Liver (tissue), 9 donors: ENCODE results near the gene AGER. TPM values are rescaled to one million over a fixed set of nuclear protein-coding genes. Genes with fewer than 3 reads are reported as not detected.

Source experiments
- DNase-seq: peaks from one replicate; pipeline ENCODE4 v3.0.0-alpha.2; 2017; ENCODE audit warnings: low spot score
- H3K27ac ChIP-seq, 2 donors: one replicate each; pipeline ENCODE4 v1.7.0; 2013; ENCODE audit warnings: inconsistent platforms in 2 of 2, low read length in 2 of 2, control low read depth in 1 of 2, low read depth in 1 of 2, mild to moderate bottlenecking in 1 of 2
- H3K27me3 ChIP-seq, 4 donors: one replicate each; pipeline versions ENCODE4 v1.6.1 to v1.7.0; 2013; ENCODE audit warnings: low read length in 3 of 4, inconsistent platforms in 1 of 4, mild to moderate bottlenecking in 1 of 4, moderate library complexity in 1 of 4; ENCODE audit not compliant: control insufficient read depth in 4 of 4, insufficient read depth in 4 of 4
- H3K36me3 ChIP-seq, 4 donors: one replicate each; pipeline versions ENCODE4 v1.6.1 to v1.7.0; 2013; ENCODE audit warnings: low read length in 3 of 4, mild to moderate bottlenecking in 3 of 4, low read depth in 1 of 4, moderate library complexity in 1 of 4; ENCODE audit not compliant: control insufficient read depth in 4 of 4, insufficient read depth in 3 of 4
- H3K4me1 ChIP-seq, 4 donors: one replicate each; pipeline versions ENCODE4 v1.6.1 to v1.7.0; 2013; ENCODE audit warnings: low read length in 3 of 4, mild to moderate bottlenecking in 3 of 4, moderate library complexity in 1 of 4; ENCODE audit not compliant: control insufficient read depth in 4 of 4, insufficient read depth in 4 of 4
- H3K4me3 ChIP-seq, 3 donors: one replicate each; pipeline versions ENCODE4 v1.6.1 to v1.7.0; 2013; ENCODE audit warnings: low read length in 3 of 3, control low read depth in 1 of 3, low read depth in 1 of 3, mild to moderate bottlenecking in 1 of 3
- H3K9ac ChIP-seq, 2 donors: one replicate each; pipeline ENCODE4 v1.7.0; 2013; ENCODE audit warnings: low read length in 2 of 2, mild to moderate bottlenecking in 2 of 2, moderate library complexity in 2 of 2, control low read depth in 1 of 2, low read depth in 1 of 2
- H3K9me3 ChIP-seq, 4 donors: one replicate each; pipeline versions ENCODE4 v1.6.1 to v1.7.0; 2013; ENCODE audit warnings: low read length in 3 of 4; ENCODE audit not compliant: control insufficient read depth in 4 of 4
- ATF3 ChIP-seq: IDR thresholded peaks from 2 replicates; pipeline ENCODE4 v1.6.1; 2016; ENCODE audit warnings: antibody characterized with exemption
- EGR1 ChIP-seq, 2 donors: IDR thresholded peaks; 2 replicates each; pipeline ENCODE4 v1.6.1; 2016 to 2018; ENCODE audit warnings: antibody characterized with exemption in 2 of 2, low read depth in 2 of 2
- FOXA1 ChIP-seq: IDR thresholded peaks from 2 replicates; pipeline ENCODE4 v1.6.1; 2016; ENCODE audit warnings: antibody characterized with exemption
- FOXA2 ChIP-seq: IDR thresholded peaks from 2 replicates; pipeline ENCODE4 v1.6.1; 2016; ENCODE audit warnings: antibody characterized with exemption
- GABPA ChIP-seq, 2 donors: IDR thresholded peaks in 1 of 2; conservative IDR thresholded peaks in 1 of 2; 2 replicates each; pipeline ENCODE4 v1.6.1; 2016; ENCODE audit warnings: antibody characterized with exemption in 2 of 2, mild to moderate bottlenecking in 1 of 2, moderate library complexity in 1 of 2
- HNF4A ChIP-seq, 2 donors: conservative IDR thresholded peaks; 2 replicates each; pipeline ENCODE4 v1.6.1; 2016; ENCODE audit warnings: antibody characterized with exemption in 2 of 2, mild to moderate bottlenecking in 2 of 2
- HNF4G ChIP-seq: IDR thresholded peaks from 2 replicates; pipeline ENCODE4 v1.6.1; 2016; ENCODE audit warnings: antibody characterized with exemption
- JUND ChIP-seq, 2 donors: IDR thresholded peaks; 2 replicates each; pipeline ENCODE4 v1.6.1; 2016; ENCODE audit warnings: antibody characterized with exemption in 2 of 2
- MAX ChIP-seq: IDR thresholded peaks from 2 replicates; pipeline ENCODE4 v1.6.1; 2016; ENCODE audit warnings: antibody characterized with exemption
- NR2F2 ChIP-seq: IDR thresholded peaks from 2 replicates; pipeline ENCODE4 v1.6.1; 2016; ENCODE audit warnings: antibody characterized with exemption
- RAD21 ChIP-seq, 2 donors: IDR thresholded peaks; 2 replicates each; pipeline ENCODE4 v1.6.1; 2016; ENCODE audit warnings: antibody characterized with exemption in 2 of 2, mild to moderate bottlenecking in 2 of 2
- REST ChIP-seq: IDR thresholded peaks from 2 replicates; pipeline ENCODE4 v1.6.1; 2016; ENCODE audit warnings: antibody characterized with exemption, mild to moderate bottlenecking
- RXRA ChIP-seq, 2 donors: IDR thresholded peaks; 2 replicates each; pipeline ENCODE4 v1.6.1; 2017 to 2018; ENCODE audit warnings: antibody characterized with exemption in 2 of 2, mild to moderate bottlenecking in 1 of 2
- SP1 ChIP-seq: IDR thresholded peaks from 2 replicates; pipeline ENCODE4 v1.6.1; 2018; ENCODE audit warnings: antibody characterized with exemption, mild to moderate bottlenecking
- TAF1 ChIP-seq: conservative IDR thresholded peaks from 2 replicates; pipeline ENCODE4 v1.6.1; 2016; ENCODE audit warnings: antibody characterized with exemption, mild to moderate bottlenecking
- YY1 ChIP-seq: IDR thresholded peaks from 2 replicates; pipeline ENCODE4 v1.6.1; 2016; ENCODE audit warnings: antibody characterized with exemption, mild to moderate bottlenecking
- ZBTB33 ChIP-seq: IDR thresholded peaks from 2 replicates; pipeline ENCODE4 v1.6.1; 2016; ENCODE audit warnings: antibody characterized with exemption
- WGBS: extraction: QIAGEN DNeasy Blood & Tissue Kit; methylation state at CpG from one replicate; pipeline ENCODE4 v1.1.7; 2013; 5-methylcytosine and 5-hydroxymethylcytosine counted together
- polyA plus RNA-seq, 2 donors: library from polyadenylated mRNA; stranded (reverse) in 1 of 2; unstranded in 1 of 2; fragments of 200-250 nt in 1 of 2; fragments of >200 nt in 1 of 2; fragmentation: Nextera tagmentation in 1 of 2; extraction: Ambion mirVana in 1 of 2; gene quantifications; one replicate each; pipeline versions ENCODE4 v1.2.1 to v1.2.3, GENCODE V29; 2013 to 2015
- total RNA-seq, 2 donors: library from RNA; depleted of rRNA; stranded (reverse); fragments of >200 nt; gene quantifications; one replicate each; pipeline ENCODE4 v1.2.3, GENCODE V29; 2014
- TF ChIP-seq, protein P1 (sequence below): fragments of 150-350 bp; IDR thresholded peaks from 2 replicates; pipeline ENCODE4 v1.5.1; 2017; ENCODE audit warnings: improper control_type of control experiment, low read depth, low read length; ENCODE audit not compliant: missing input control
- donor health status: healthy.
- donor health status: healthy.
- donor health status: healthy.
- donor health status: healthy.
- donor health status: healthy.

Gene AGER
- total and polyA plus RNA-seq, 4 donors: 0.47 to 0.92 (median 0.83) TPM

DNA sequence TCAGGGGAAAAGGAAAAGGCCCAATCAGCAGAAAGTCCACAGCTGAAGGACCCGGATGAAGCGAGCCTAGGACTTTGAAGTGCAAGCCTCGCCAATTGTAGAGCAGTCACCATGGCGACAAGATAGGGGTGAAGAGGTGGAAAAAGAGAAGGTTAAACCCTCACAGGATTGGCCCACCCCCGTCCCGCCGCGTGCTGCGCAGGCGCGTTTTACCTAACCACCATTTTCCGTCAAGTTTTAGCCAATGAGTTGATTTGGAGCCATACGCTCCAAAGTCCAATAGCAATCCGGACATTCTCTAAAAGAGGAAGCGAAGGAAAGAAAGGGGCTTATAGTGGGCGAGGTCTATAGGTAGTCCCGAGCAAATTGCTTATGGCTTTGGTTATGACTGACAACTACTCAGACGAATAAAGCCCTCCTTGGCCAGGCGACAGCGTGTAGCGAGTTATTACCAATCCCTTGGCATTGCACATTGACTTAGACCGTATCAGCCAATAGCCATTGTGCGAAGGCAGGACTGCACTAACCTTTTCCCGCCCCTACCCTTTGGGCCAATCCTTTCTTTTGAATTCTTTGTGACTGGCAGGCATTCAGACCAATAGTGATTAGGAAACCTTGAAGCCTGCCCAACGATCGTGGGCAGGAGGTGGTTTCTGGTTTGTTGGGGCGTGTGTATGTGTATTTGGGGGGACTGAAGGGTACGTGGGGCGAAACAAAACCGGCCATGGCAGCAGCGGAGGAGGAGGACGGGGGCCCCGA lies 6.1 kb downstream of the AGER start, which contains the start of gene RNF5:
RNF5 (plus strand) TSS at position 618 of the 759 bp plus-strand sequence; CDS start at position 725, 107 bp downstream.
- Histone ChIP-seq H3K9ac (peak within 1 kb of the TSS; percentile 45 to 98), H3K9me3 (no peaks in the 10 kb centered on the region), H3K4me1 (peaks cover 0 to 48% (median 42%) of the 10 kb centered on the region in 4 donors), H3K36me3 (peaks cover 0 to 15% (median 6%) of the 10 kb centered on the region in 4 donors), H3K27ac (peak within 1 kb of the TSS; percentile 95 to 96), H3K4me3 (peak within 1 kb of the TSS; percentile 49 to 97 (median 78)), H3K27me3 (no peaks in the 10 kb centered on the region)
- WGBS: under 1% methylated on average over 33 of the region's 33 CpGs
- TF ChIP-seq NR2F2: peak; percentile 91
- TF ChIP-seq, protein P1, sequence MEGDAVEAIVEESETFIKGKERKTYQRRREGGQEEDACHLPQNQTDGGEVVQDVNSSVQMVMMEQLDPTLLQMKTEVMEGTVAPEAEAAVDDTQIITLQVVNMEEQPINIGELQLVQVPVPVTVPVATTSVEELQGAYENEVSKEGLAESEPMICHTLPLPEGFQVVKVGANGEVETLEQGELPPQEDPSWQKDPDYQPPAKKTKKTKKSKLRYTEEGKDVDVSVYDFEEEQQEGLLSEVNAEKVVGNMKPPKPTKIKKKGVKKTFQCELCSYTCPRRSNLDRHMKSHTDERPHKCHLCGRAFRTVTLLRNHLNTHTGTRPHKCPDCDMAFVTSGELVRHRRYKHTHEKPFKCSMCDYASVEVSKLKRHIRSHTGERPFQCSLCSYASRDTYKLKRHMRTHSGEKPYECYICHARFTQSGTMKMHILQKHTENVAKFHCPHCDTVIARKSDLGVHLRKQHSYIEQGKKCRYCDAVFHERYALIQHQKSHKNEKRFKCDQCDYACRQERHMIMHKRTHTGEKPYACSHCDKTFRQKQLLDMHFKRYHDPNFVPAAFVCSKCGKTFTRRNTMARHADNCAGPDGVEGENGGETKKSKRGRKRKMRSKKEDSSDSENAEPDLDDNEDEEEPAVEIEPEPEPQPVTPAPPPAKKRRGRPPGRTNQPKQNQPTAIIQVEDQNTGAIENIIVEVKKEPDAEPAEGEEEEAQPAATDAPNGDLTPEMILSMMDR: no peak
- TF ChIP-seq RXRA (IDR thresholded peaks at IDR 0.05): peak in 1 of 2 donors; percentile 71
- TF ChIP-seq MAX: peak; percentile 92
- peak; percentile 97 for TF ChIP-seq YY1
- peak; percentile 75 for TF ChIP-seq FOXA2
- TF ChIP-seq ATF3: no peak
- TF ChIP-seq REST: peak; percentile 35
- TF ChIP-seq FOXA1: peak; percentile 33
- peak; percentile 50 for TF ChIP-seq TAF1
- TF ChIP-seq HNF4A (conservative IDR thresholded peaks at IDR 0.05): peak; percentile 91 to 93
- TF ChIP-seq SP1: peak; percentile 98
- TF ChIP-seq JUND (IDR thresholded peaks at IDR 0.05): peak; percentile 31 to 68
- TF ChIP-seq GABPA (IDR thresholded peaks at IDR 0.05 in 1 of 2, conservative IDR thresholded peaks at IDR 0.05 in 1 of 2): peak in 1 of 2 donors; percentile 74
- peak; percentile 55 to 86 for TF ChIP-seq EGR1 (IDR thresholded peaks at IDR 0.05; ENCODE audit: low read depth in 2 of 2)
- no peak for TF ChIP-seq RAD21 (IDR thresholded peaks at IDR 0.05)
- TF ChIP-seq ZBTB33: peak; percentile 37
- TF ChIP-seq HNF4G: peak; percentile 84
- DNase-seq: peak; percentile 93
